Endothelial cell of umbilical vein (primary cell): Measurements from ENCODE around the gene CC2D1A.

Source experiments
- EZH2 ChIP-seq: IDR thresholded peaks from 2 replicates; pipeline ENCODE4 v1.6.1; 2012; ENCODE audit warnings: borderline replicate concordance, low read depth, mild to moderate bottlenecking, moderate library complexity, low read length, inconsistent platforms; ENCODE audit not compliant: severe bottlenecking
- FOS ChIP-seq: IDR thresholded peaks from 2 replicates; pipeline ENCODE4 v1.6.1; 2011; ENCODE audit warnings: mild to moderate bottlenecking, low read length, moderate library complexity, borderline replicate concordance; ENCODE audit not compliant: insufficient read depth
- GATA2 ChIP-seq: IDR thresholded peaks from 2 replicates; pipeline ENCODE4 v1.7.0; 2011; ENCODE audit warnings: low read depth, mild to moderate bottlenecking, moderate library complexity, mixed read lengths, low read length; ENCODE audit not compliant: insufficient read length, insufficient read depth
- JUN ChIP-seq: IDR thresholded peaks from 2 replicates; pipeline ENCODE4 v1.6.1; 2011; ENCODE audit warnings: borderline replicate concordance, low read depth; ENCODE audit not compliant: insufficient read length, insufficient read depth
- POLR2A ChIP-seq: IDR thresholded peaks from 2 replicates; pipeline ENCODE4 v1.6.1; 2012; ENCODE audit warnings: low read depth, mild to moderate bottlenecking, control low read depth, low read length
- POLR2AphosphoS5 ChIP-seq: IDR thresholded peaks from 2 replicates; pipeline ENCODE4 v1.6.1; 2012; ENCODE audit warnings: low read depth, mild to moderate bottlenecking, control low read depth, low read length, moderate library complexity; ENCODE audit not compliant: insufficient read depth
- TF ChIP-seq, protein P1 (sequence below), 2 donors: IDR thresholded peaks; 1 replicate in 1 of 2; 2 replicates in 1 of 2; pipeline ENCODE4 v1.5.1; 2011; ENCODE audit warnings: low read length in 2 of 2, mild to moderate bottlenecking in 2 of 2, moderate library complexity in 2 of 2, control low read depth in 1 of 2, inconsistent platforms in 1 of 2, low read depth in 1 of 2; ENCODE audit not compliant: insufficient read depth in 1 of 2; ENCODE audit errors: extremely low read depth in 1 of 2
- TF ChIP-seq, protein P2 (sequence below): IDR thresholded peaks from 2 replicates; pipeline ENCODE4 v1.6.1; 2011; ENCODE audit not compliant: insufficient read depth, insufficient read length

GRCh38 chr19:13872339-13872694, 33.7 kb upstream of the CC2D1A start:
- TF ChIP-seq FOS (no peak), GATA2 (no peak), POLR2AphosphoS5 (no peak), POLR2A (no peak), EZH2 (no peak), JUN (no peak)
- TF ChIP-seq, protein P1, sequence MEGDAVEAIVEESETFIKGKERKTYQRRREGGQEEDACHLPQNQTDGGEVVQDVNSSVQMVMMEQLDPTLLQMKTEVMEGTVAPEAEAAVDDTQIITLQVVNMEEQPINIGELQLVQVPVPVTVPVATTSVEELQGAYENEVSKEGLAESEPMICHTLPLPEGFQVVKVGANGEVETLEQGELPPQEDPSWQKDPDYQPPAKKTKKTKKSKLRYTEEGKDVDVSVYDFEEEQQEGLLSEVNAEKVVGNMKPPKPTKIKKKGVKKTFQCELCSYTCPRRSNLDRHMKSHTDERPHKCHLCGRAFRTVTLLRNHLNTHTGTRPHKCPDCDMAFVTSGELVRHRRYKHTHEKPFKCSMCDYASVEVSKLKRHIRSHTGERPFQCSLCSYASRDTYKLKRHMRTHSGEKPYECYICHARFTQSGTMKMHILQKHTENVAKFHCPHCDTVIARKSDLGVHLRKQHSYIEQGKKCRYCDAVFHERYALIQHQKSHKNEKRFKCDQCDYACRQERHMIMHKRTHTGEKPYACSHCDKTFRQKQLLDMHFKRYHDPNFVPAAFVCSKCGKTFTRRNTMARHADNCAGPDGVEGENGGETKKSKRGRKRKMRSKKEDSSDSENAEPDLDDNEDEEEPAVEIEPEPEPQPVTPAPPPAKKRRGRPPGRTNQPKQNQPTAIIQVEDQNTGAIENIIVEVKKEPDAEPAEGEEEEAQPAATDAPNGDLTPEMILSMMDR (IDR thresholded peaks at IDR 0.05; ENCODE audit: extremely low read depth in 1 of 2, insufficient read depth in 1 of 2, low read depth in 1 of 2, low read length in 2 of 2) = no peak
- TF ChIP-seq, protein P2, sequence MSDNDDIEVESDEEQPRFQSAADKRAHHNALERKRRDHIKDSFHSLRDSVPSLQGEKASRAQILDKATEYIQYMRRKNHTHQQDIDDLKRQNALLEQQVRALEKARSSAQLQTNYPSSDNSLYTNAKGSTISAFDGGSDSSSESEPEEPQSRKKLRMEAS = no peak
